HCT116 (cell line): Measurements from ENCODE around the gene CFAP97. TPM values are rescaled to one million over a fixed set of nuclear protein-coding genes. Genes with fewer than 3 reads are reported as not detected.

Source experiments
- ATAC-seq: fragments of 200-7000 bp; cut with Tn5 transposase; 2 replicates; pipeline ENCODE4 v1.9.1; 2020; ENCODE audit warnings: mild to moderate bottlenecking, moderate library complexity
- BruUV-seq: library from RNA; stranded (reverse); fragments of 400-500 nt; replicated peaks from 2 replicates; lab custom pipeline; 2021; lab: Mats Ljungman, UMichigan
- CTCF ChIA-PET: fragments of 300-600 bp; sonication (Branson Sonifier 250); formaldehyde crosslinking; loops from one replicate; lab custom pipeline; 2021; ENCODE audit warnings: antibody characterized with exemption; lab: Charles Lee
- POLR2A ChIA-PET: fragments of 300-600, 350-600 bp; sonication (Branson Sonifier 250); formaldehyde crosslinking; loops from one replicate; lab custom pipeline; 2021; ENCODE audit warnings: antibody characterized with exemption; lab: Charles Lee
- RAD21 ChIA-PET, 2 experiments: fragments of 300-600 bp; sonication (Branson Sonifier 250); formaldehyde crosslinking; loops; one replicate each; lab custom pipeline; 2023; ENCODE audit warnings: low total read pairs in 2 of 2; ENCODE audit not compliant: uncharacterized antibody in 2 of 2, unreplicated experiment in 2 of 2, low non-redundant PET in 1 of 2; lab: Charles Lee
- DNase-seq: peaks from one replicate; pipeline ENCODE4 v3.0.0-alpha.2; 2010; ENCODE audit warnings: low read depth, low spot score
- H2AFZ ChIP-seq: fragments of 200-600 bp; shearing (Covaris generic), sonication (generic); 2 replicates; pipeline ENCODE4 v1.6.1; 2017; ENCODE audit warnings: low read depth, mixed run types, mixed read lengths, antibody characterized with exemption, low read length; ENCODE audit not compliant: poor library complexity, severe bottlenecking
- H3K27ac ChIP-seq: 2 replicates; pipeline ENCODE4 v1.5.1; 2012; ENCODE audit warnings: low read depth, low read length
- H3K27me3 ChIP-seq: fragments of 200-600 bp; sonication (generic); 2 replicates; pipeline ENCODE4 v1.6.1; 2016; ENCODE audit warnings: mixed run types, low read length, mixed read lengths; ENCODE audit not compliant: insufficient read depth
- H3K36me3 ChIP-seq, 2 experiments: fragments of 200-500 bp in 1 of 2; fragments of 200-600 bp in 1 of 2; sonication (Bioruptor generic) in 1 of 2; sonication (generic) in 1 of 2; 2 replicates each; pipeline versions ENCODE4 v1.5.1 to v1.6.1; 2014 to 2016; ENCODE audit warnings: low read length in 2 of 2, inconsistent platforms in 1 of 2, mixed read lengths in 1 of 2, mixed run types in 1 of 2; ENCODE audit not compliant: insufficient read depth in 2 of 2, control insufficient read depth in 1 of 2
- H3K4me1 ChIP-seq, 2 experiments: fragments of 200-600 bp in 1 of 2; sonication (generic) in 1 of 2; 2 replicates each; pipeline versions ENCODE4 v1.5.1 to v1.6.1; 2012 to 2017; ENCODE audit warnings: low read length in 2 of 2, inconsistent platforms in 1 of 2, mild to moderate bottlenecking in 1 of 2, mixed read lengths in 1 of 2, mixed run types in 1 of 2, moderate library complexity in 1 of 2; ENCODE audit not compliant: insufficient read depth in 2 of 2, control insufficient read depth in 1 of 2
- H3K4me2 ChIP-seq: fragments of 200-600 bp; sonication (generic); 2 replicates; pipeline ENCODE4 v1.6.1; 2017; ENCODE audit warnings: mixed run types, low read length, mixed read lengths
- H3K4me3 ChIP-seq, 2 experiments: fragments of 200-600 bp in 1 of 2; sonication (generic) in 1 of 2; replicated peaks in 1 of 2; 2 replicates each; pipeline ENCODE4 v1.5.1; 2011 to 2016; ENCODE audit warnings: low read length in 2 of 2, control low read depth in 1 of 2, low read depth in 1 of 2, mild to moderate bottlenecking in 1 of 2, mixed read lengths in 1 of 2, mixed run types in 1 of 2
- H3K79me2 ChIP-seq: fragments of 200-600 bp; sonication (generic); 2 replicates; pipeline ENCODE4 v1.6.1; 2017; ENCODE audit warnings: mild to moderate bottlenecking, mixed run types, low read length, moderate library complexity, mixed read lengths; ENCODE audit not compliant: insufficient read depth
- H3K9ac ChIP-seq: fragments of 200-600 bp; sonication (generic); 2 replicates; pipeline ENCODE4 v1.6.1; 2016; ENCODE audit warnings: low read length, mixed read lengths
- H3K9me2 ChIP-seq: fragments of 200-600 bp; sonication (generic), shearing (Covaris generic); 2 replicates; pipeline ENCODE4 v1.6.1; 2017; ENCODE audit warnings: mixed run types, mild to moderate bottlenecking, moderate library complexity; ENCODE audit not compliant: insufficient read depth
- H3K9me3 ChIP-seq, 2 experiments: fragments of 200-500 bp in 1 of 2; fragments of 200-600 bp in 1 of 2; sonication (Bioruptor generic) in 1 of 2; sonication (generic) in 1 of 2; 2 replicates each; pipeline ENCODE4 v1.6.1; 2014 to 2017; ENCODE audit warnings: low read length in 2 of 2, mixed read lengths in 2 of 2, inconsistent platforms in 1 of 2, low read depth in 1 of 2, mild to moderate bottlenecking in 1 of 2, mixed run types in 1 of 2, moderate library complexity in 1 of 2; ENCODE audit not compliant: control insufficient read depth in 1 of 2, insufficient read depth in 1 of 2
- H4K20me1 ChIP-seq: fragments of 200-600 bp; sonication (generic), shearing (Covaris generic); 2 replicates; pipeline ENCODE4 v1.6.1; 2017; ENCODE audit warnings: mixed run types, mild to moderate bottlenecking, moderate library complexity; ENCODE audit not compliant: insufficient read depth
- CBX3 ChIP-seq: IDR thresholded peaks from 2 replicates; pipeline ENCODE4 v1.6.1; 2012; ENCODE audit warnings: low read depth
- CEBPB ChIP-seq: IDR thresholded peaks from 2 replicates; pipeline ENCODE4 v1.6.1; 2012; ENCODE audit warnings: low read depth
- ELF1 ChIP-seq: IDR thresholded peaks from 2 replicates; pipeline ENCODE4 v1.6.1; 2012; ENCODE audit warnings: low read depth, borderline replicate concordance
- FOSL1 ChIP-seq: IDR thresholded peaks from 2 replicates; pipeline ENCODE4 v1.6.1; 2012; ENCODE audit warnings: low read depth
- JUND ChIP-seq: IDR thresholded peaks from 2 replicates; pipeline ENCODE4 v1.6.1; 2012
- POLR2A ChIP-seq: IDR thresholded peaks from 2 replicates; pipeline ENCODE4 v1.7.0; 2011; ENCODE audit warnings: borderline replicate concordance; ENCODE audit not compliant: insufficient read depth, insufficient read length; ENCODE audit errors: extremely low read depth
- POLR2AphosphoS5 ChIP-seq: IDR thresholded peaks from 2 replicates; pipeline ENCODE4 v1.6.1; 2011; ENCODE audit warnings: mild to moderate bottlenecking, low read depth, low read length, moderate library complexity
- RAD21 ChIP-seq: IDR thresholded peaks from 2 replicates; pipeline ENCODE4 v1.6.1; 2012; ENCODE audit warnings: low read depth, mild to moderate bottlenecking
- SP1 ChIP-seq: IDR thresholded peaks from 2 replicates; pipeline ENCODE4 v1.6.1; 2012; ENCODE audit warnings: low read depth
- SRF ChIP-seq: IDR thresholded peaks from 2 replicates; pipeline ENCODE4 v1.6.1; 2012; ENCODE audit warnings: low read depth
- TCF7L2 ChIP-seq: IDR thresholded peaks from 2 replicates; pipeline ENCODE4 v1.7.0; 2011; ENCODE audit warnings: borderline replicate concordance, inconsistent platforms; ENCODE audit not compliant: insufficient read depth, insufficient read length; ENCODE audit errors: extremely low read depth
- ZFX ChIP-seq: fragments of 450-650 bp; IDR thresholded peaks from 2 replicates; pipeline ENCODE4 v1.6.1; 2017
- ZNF274 ChIP-seq: fragments of 200-500 bp; sonication (Bioruptor generic); IDR thresholded peaks from 2 replicates; pipeline ENCODE4 v1.6.1; 2014; ENCODE audit warnings: mild to moderate bottlenecking, low read depth, low read length, inconsistent platforms
- intact Hi-C: fragments of 100-400 bp; cut with micrococcal nuclease; formaldehyde crosslinking; loops from 2 replicates; pipeline ENCODE4 v1.10.0; 2022
- total RNA-seq: library from RNA; stranded (reverse); gene quantifications from one replicate; pipeline ENCODE4 v1.2.1, GENCODE V29; 2021; ENCODE audit not compliant: unreplicated experiment
- TF ChIP-seq, protein P1 (sequence below): IDR thresholded peaks from 2 replicates; pipeline ENCODE4 v1.6.1; 2012
- TF ChIP-seq, protein P2 (sequence below): IDR thresholded peaks from 2 replicates; pipeline ENCODE4 v1.6.1; 2012
- TF ChIP-seq, protein P3 (sequence below), 3 experiments: fragments of 200-600 bp in 1 of 3; sonication (generic) in 1 of 3; IDR thresholded peaks in 2 of 3; conservative IDR thresholded peaks in 1 of 3; 2 replicates each; pipeline ENCODE4 v1.5.1; 2012 to 2017; ENCODE audit warnings: low read depth in 2 of 3, low read length in 2 of 3, antibody characterized with exemption in 1 of 3, borderline replicate concordance in 1 of 3, control low read depth in 1 of 3, mild to moderate bottlenecking in 1 of 3, mixed read lengths in 1 of 3, mixed run types in 1 of 3, moderate library complexity in 1 of 3; ENCODE audit not compliant: insufficient read depth in 1 of 3
- TF ChIP-seq, protein P4 (sequence below): IDR thresholded peaks from 2 replicates; pipeline ENCODE4 v1.6.1; 2011; ENCODE audit warnings: mild to moderate bottlenecking, low read length, moderate library complexity; ENCODE audit not compliant: insufficient replicate concordance; ENCODE audit errors: extremely low read depth
- TF ChIP-seq, protein P5 (sequence below): IDR thresholded peaks from 2 replicates; pipeline ENCODE4 v1.6.1; 2012; ENCODE audit warnings: low read depth

The CFAP97 gene
- total RNA-seq, 1 experiment from 2014 or later: 57.7 TPM

DNA sequence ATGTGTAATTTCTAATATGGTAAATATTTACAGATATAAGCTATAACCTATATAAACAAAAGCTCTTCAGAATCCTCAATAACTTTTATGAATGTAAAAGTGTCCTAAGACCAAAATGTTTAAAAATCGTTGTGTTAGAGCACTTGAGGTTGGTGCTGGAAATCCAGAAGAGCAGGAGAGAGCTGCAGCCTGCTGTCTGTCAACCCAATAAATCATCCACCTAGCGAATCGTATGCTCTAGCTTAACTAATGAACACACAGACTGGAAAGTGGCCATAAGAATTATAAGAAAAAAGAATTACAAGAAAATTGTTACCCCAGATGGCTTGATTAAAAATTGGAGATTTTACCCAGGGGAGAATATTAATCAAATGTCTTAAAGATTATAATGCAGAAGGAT, 17.0 kb downstream of the CFAP97 start:
- Histone ChIP-seq H3K4me3 (no peak overlapping the region), H3K4me2 (no peak overlapping the region), H2AFZ (no peak overlapping the region), H3K36me3 (peaks cover 3 to 16% of the 10 kb centered on the region in 2 experiments; a peak in 1 of 4 replicates), H3K27me3 (no peaks in the 10 kb centered on the region), H4K20me1 (peaks cover 4% of the 10 kb centered on the region; the same call in 1 of the 2 replicates), H3K9me3 (no peaks in the 10 kb centered on the region), H3K27ac (no peak overlapping the region), H3K4me1 (no peaks in the 10 kb centered on the region), H3K79me2 (peaks cover 78% of the 10 kb centered on the region), H3K9ac (no peak overlapping the region), H3K9me2 (no peaks in the 10 kb centered on the region)
- ChIA-PET POLR2A (interaction anchor here (1.2 kb wide), 1 partner anchor 9 kb away, joined by 4 read pairs; no protein-coding TSS in a partner anchor), RAD21 (no interaction called here), CTCF (no interaction called here)
- no peak for ATAC-seq
- DNase-seq: no peak
- intact Hi-C loops: no loop called here
- no TSS peak for BruUV-seq
- TF ChIP-seq ZFX (no peak), JUND (no peak), SP1 (no peak), FOSL1 (no peak), POLR2AphosphoS5 (no peak), SRF (no peak), RAD21 (no peak), ZNF274 (no peak), CEBPB (no peak), ELF1 (no peak), CBX3 (no peak), TCF7L2 (no peak), POLR2A (no peak)
- TF ChIP-seq, protein P1, sequence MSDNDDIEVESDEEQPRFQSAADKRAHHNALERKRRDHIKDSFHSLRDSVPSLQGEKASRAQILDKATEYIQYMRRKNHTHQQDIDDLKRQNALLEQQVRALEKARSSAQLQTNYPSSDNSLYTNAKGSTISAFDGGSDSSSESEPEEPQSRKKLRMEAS: no peak
- TF ChIP-seq, protein P2, sequence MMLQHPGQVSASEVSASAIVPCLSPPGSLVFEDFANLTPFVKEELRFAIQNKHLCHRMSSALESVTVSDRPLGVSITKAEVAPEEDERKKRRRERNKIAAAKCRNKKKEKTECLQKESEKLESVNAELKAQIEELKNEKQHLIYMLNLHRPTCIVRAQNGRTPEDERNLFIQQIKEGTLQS: no peak
- TF ChIP-seq, protein P3, sequence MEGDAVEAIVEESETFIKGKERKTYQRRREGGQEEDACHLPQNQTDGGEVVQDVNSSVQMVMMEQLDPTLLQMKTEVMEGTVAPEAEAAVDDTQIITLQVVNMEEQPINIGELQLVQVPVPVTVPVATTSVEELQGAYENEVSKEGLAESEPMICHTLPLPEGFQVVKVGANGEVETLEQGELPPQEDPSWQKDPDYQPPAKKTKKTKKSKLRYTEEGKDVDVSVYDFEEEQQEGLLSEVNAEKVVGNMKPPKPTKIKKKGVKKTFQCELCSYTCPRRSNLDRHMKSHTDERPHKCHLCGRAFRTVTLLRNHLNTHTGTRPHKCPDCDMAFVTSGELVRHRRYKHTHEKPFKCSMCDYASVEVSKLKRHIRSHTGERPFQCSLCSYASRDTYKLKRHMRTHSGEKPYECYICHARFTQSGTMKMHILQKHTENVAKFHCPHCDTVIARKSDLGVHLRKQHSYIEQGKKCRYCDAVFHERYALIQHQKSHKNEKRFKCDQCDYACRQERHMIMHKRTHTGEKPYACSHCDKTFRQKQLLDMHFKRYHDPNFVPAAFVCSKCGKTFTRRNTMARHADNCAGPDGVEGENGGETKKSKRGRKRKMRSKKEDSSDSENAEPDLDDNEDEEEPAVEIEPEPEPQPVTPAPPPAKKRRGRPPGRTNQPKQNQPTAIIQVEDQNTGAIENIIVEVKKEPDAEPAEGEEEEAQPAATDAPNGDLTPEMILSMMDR (IDR thresholded peaks at IDR 0.05 in 2 of 3, conservative IDR thresholded peaks at IDR 0.05 in 1 of 3; ENCODE audit: borderline replicate concordance in 1 of 3, insufficient read depth in 1 of 3, low read depth in 2 of 3, low read length in 2 of 3): no peak
- TF ChIP-seq, protein P4, sequence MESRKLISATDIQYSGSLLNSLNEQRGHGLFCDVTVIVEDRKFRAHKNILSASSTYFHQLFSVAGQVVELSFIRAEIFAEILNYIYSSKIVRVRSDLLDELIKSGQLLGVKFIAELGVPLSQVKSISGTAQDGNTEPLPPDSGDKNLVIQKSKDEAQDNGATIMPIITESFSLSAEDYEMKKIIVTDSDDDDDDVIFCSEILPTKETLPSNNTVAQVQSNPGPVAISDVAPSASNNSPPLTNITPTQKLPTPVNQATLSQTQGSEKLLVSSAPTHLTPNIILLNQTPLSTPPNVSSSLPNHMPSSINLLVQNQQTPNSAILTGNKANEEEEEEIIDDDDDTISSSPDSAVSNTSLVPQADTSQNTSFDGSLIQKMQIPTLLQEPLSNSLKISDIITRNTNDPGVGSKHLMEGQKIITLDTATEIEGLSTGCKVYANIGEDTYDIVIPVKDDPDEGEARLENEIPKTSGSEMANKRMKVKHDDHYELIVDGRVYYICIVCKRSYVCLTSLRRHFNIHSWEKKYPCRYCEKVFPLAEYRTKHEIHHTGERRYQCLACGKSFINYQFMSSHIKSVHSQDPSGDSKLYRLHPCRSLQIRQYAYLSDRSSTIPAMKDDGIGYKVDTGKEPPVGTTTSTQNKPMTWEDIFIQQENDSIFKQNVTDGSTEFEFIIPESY: no peak
- TF ChIP-seq, protein P5, sequence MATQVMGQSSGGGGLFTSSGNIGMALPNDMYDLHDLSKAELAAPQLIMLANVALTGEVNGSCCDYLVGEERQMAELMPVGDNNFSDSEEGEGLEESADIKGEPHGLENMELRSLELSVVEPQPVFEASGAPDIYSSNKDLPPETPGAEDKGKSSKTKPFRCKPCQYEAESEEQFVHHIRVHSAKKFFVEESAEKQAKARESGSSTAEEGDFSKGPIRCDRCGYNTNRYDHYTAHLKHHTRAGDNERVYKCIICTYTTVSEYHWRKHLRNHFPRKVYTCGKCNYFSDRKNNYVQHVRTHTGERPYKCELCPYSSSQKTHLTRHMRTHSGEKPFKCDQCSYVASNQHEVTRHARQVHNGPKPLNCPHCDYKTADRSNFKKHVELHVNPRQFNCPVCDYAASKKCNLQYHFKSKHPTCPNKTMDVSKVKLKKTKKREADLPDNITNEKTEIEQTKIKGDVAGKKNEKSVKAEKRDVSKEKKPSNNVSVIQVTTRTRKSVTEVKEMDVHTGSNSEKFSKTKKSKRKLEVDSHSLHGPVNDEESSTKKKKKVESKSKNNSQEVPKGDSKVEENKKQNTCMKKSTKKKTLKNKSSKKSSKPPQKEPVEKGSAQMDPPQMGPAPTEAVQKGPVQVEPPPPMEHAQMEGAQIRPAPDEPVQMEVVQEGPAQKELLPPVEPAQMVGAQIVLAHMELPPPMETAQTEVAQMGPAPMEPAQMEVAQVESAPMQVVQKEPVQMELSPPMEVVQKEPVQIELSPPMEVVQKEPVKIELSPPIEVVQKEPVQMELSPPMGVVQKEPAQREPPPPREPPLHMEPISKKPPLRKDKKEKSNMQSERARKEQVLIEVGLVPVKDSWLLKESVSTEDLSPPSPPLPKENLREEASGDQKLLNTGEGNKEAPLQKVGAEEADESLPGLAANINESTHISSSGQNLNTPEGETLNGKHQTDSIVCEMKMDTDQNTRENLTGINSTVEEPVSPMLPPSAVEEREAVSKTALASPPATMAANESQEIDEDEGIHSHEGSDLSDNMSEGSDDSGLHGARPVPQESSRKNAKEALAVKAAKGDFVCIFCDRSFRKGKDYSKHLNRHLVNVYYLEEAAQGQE: no peak
